Skeletal muscle cell (primary cell): ENCODE measurements around the gene CMTM1.

Source experiments
- DNase-seq: peaks from one replicate; pipeline ENCODE4 v3.0.0-alpha.2; 2010; ENCODE audit warnings: low read depth
- H3K4me3 ChIP-seq: 2 replicates; pipeline ENCODE4 v1.5.1; 2011; ENCODE audit warnings: low read depth, mild to moderate bottlenecking, control low read depth, low read length, moderate library complexity

Gene CMTM1

DNA sequence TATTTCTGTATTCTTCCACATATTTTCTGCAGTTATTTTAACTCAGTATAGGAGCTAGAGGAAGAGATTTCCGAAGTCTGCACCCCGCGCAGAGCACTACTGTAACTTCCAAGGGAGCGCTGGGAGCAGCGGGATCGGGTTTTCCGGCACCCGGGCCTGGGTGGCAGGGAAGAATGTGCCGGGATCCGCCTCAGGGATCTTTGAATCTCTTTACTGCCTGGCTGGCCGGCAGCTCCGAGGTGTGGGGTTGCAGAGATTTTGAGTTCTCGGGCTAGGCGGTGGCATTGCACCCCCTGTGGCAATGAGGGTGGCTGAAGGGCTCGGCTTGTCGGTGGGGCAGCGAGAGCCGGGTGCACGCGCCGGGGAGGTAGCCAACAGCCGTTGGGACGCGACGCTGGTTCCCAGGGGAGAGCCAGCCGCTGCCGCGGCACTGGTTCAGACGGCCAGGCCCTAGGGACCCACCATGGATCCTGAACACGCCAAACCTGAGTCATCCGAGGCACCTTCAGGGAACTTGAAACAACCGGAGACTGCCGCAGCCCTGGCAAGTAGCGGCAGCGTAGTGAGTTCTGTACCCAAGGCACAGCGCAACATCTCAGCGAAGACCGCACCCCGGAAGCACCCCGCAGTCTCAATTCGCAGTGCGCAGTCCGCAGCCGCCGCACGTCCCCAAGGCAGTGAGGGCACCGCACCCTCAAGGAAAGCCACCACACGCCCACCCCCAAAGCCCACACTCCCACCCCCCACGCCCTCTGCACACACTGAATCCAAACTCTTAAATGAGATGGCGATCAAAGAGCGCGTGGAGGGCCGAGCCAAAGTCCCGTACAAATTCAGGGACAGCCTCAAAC, at the start of gene CMTM1:
CMTM1 (plus strand) TSS at position 389 of the 851 bp plus-strand sequence; CDS start at position 464, 75 bp downstream.
- no peak within 1 kb of the TSS for H3K4me3 ChIP-seq
- no peak for DNase-seq

DNA sequence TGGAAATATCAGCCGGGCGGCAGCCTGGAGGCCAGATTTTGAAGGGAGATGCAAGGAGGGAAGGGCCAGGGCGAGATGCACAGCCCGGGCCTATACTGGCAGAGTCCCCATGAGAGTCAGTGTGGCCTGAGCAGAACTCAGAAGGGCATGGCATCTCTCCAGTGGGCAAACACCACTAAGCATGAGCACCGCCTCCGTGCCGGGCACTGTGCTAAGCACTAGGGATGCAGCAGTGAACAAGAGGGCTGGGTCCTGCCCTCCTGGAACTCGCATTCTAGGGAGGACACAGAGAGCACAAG, 49.8 kb upstream of the CMTM1 start:
- DNase-seq, result no peak
- H3K4me3 ChIP-seq, result no peak overlapping the region

GRCh38 chr16:66516808-66517585, 49.2 kb upstream of the CMTM1 start:
- peak; percentile 95 for DNase-seq
- H3K4me3 ChIP-seq, result no peak overlapping the region

DNA sequence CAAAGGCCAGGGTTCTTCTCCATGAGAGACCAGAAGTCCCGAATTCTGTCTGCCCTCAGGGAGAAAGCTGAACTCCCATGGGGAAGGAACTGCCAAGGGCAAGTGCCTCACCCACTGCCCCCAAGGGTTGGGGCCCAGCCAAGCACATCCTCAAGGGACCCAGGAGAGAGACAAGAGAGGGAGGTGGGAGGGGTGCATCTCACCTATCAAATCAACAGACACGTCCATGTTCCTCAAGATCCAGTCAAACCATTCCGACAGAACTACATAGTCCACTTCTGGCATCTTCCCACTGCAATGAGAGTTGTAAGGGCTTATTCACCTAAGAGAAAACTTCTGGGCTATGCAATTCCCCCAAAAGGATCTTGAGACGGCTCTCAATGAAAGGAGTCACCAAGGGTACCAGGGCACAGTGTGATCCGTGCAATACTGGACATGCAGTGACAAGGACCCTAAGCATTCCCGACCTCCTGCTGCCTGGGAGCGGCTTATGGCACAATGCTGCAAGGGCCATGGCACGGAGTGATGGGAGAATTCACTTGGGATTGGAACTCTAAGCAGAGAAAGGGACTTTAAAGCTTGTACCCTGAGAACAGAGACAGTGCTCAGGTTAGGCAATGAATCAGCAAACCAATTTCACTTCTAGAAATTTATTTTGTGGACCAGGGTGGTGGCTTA, 48.5 kb upstream of the CMTM1 start:
- DNase-seq, result no peak
- no peak overlapping the region for H3K4me3 ChIP-seq

GRCh38 chr16:66519482-66520373, 46.5 kb upstream of the CMTM1 start:
- no peak for DNase-seq
- no peak overlapping the region for H3K4me3 ChIP-seq

DNA sequence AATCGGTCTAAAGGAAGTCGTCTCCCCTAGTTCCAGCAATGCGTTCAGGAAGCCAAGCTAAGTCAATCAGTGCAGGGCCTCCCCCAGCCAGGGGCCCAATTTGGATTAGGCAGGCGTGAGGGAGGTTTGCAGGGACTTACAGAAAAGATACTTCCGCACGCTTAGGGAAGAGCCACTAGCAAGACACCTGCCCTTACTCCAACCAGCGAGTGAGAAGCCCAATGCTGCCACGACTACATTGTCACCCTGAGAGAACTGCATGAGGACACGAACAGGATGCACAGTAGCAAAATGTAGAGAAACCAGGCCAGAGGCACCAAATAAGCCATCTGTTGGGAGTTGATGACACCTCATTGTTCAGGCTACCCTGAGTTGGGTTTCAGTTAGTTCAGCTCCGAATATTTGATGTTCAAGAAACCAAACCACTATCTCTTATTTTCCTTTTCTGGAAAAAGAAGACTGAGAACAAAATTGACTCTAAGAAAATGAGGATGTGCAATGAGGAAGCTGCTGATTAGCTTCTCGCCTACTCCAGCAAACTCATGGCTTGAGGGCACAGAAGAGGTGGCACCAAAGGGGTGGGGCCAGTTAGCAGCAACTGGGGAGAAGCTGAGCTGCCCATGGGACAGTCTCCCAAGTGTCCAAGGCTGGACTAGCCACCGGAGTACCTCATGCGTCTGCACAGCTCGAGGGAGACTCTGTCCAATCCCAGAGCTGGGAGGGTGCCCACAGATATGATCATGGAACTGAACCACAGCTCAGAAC, 45.7 kb upstream of the CMTM1 start:
- no peak overlapping the region for H3K4me3 ChIP-seq
- no peak for DNase-seq

GRCh38 chr16:66521252-66521713, 45.0 kb upstream of the CMTM1 start:
- DNase-seq, result no peak
- no peak overlapping the region for H3K4me3 ChIP-seq

GRCh38 chr16:66521951-66522771, 44.1 kb upstream of the CMTM1 start:
- H3K4me3 ChIP-seq, result no peak overlapping the region
- DNase-seq, result no peak

DNA sequence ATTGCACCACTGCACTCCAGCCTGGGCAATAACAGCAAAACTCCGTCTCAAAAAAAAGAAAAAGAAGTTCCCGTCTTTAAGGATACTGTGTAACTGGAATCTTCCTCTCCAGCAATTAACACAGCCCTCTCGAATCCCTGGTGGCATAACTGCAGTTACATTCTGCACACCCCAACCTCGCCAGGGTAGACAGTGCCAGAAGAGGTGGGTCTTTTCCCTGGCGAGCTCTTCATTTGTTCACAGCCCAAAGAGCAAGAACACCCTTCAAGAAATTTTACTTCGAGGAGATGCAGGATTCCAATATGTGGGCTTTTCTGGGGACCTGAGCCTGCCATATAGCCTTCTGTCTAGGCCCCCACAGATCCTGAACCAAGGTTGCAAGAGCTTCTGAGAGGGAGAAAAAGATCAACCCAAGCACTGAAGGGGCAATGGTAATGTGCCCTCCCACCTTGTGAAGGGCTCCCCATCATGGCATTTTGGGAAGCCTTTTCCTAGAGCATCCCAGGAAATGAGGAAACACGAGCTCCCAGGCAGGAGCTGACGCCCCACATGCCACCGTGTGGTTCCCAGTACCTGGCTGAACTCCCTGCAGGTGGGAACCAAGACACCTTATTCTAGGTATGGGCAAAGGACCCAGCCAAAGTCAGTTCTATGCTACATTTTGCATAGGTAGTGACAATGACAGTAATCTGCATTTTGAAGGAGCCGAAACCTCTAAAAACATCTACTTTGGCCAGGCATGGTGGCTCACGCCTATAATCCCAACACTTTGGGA, 43.2 kb upstream of the CMTM1 start:
- H3K4me3 ChIP-seq, result no peak overlapping the region
- DNase-seq, result no peak

DNA sequence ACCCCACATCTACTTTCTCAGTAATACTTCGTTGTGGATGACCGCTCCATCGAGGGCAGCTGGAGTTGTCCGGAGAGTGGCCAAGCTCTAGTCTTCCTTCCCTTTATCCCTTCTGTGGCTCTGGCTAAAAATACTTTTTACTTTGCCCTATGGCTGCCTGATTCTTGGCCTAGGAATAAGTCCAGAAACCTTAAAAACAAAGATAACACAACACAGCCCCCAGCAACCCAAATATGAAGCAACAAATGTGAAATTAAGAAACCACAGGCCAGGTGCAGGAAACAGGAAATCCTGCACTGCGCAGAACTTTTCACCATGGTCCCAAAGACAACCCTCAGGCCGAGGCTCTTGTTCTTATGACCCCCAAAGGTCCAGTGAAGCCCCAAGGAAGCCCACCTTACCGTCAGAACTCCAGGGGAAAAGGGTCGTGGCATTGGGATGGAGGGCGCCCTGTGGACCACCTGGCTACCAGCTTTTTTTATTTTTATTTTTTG, 42.3 kb upstream of the CMTM1 start:
- H3K4me3 ChIP-seq, result no peak overlapping the region

GRCh38 chr16:66524601-66525164, 41.6 kb upstream of the CMTM1 start:
- no peak overlapping the region for H3K4me3 ChIP-seq
- no peak for DNase-seq

More for the DNA sequence above, 42.3 kb upstream of the CMTM1 start:
- no peak for DNase-seq

GRCh38 chr16:66525396-66526180, 40.7 kb upstream of the CMTM1 start:
- no peak for DNase-seq
- no peak overlapping the region for H3K4me3 ChIP-seq

DNA sequence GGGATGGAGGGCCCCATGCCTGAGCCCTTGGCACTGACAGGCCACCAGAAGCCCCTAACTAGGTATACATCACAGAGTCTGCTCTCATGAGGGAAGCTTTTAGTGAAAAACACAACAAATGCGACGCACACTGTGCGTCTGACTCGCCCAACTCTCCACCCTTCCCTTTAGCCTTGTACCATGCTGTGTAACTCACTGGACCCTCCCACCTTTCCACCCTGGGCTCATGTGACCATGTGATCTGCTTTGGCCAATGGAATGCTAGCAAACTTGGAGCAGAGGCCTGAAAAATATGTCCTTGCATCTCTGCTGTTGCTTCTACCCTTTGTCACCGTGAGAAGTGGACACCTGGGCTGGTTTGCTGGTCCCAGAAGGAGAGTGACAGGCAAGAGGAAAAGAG, 37.9 kb upstream of the CMTM1 start:
- no peak overlapping the region for H3K4me3 ChIP-seq
- no peak for DNase-seq

- no peak for DNase-seq
- H3K4me3 ChIP-seq, result no peak overlapping the region
Observed at GRCh38 chr16:66529475-66529874, 36.8 kb upstream of the CMTM1 start.

DNA sequence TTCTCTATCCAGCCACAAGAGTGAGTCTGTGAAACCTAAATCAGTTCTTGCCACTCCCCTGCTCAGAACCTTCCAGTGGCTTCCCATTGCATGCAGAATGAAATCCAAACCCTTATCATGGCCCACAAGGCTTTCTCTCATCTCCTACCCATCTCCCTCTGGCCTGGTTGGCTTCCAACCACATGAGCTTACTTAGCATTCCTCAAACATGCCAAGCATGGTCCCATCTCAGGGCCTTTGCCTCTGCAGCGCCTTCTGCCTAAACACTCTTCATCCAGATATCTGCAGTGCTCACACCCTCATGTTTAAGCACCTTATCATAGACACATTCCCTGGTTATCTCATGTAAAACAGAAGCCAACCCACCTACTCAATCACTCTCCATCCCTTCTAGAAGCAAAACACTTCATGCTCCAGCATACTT, 31.9 kb upstream of the CMTM1 start:
- H3K4me3 ChIP-seq, result no peak overlapping the region
- DNase-seq, result no peak

DNA sequence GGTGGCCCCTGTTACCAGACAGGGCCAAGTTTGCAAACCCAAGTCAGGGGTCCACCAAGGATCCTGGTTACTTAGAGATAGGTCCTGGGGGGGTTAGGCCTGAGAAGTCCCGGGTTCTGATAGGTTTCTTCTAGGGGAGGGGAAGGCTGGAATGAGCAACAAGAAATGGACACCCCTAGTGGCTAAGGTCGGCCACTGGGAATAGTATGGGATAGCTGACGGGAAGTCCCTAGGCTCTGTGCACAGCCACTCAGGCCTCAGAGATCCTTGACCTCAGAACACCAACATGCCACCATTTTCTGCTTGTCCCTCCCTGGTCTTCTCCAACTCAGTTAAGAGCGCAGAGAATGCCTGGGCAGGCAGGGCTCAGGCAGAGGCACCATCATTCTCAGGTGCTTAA, 29.7 kb upstream of the CMTM1 start:
- DNase-seq, result no peak
- no peak overlapping the region for H3K4me3 ChIP-seq
